T-helper 2 cell treated with Interferon-gamma antibody and Interleukin-4, amounts not matched to agents 100 ng/mL and 5 ng/mL, for 36 hours (primary cell): ENCODE measurements around the gene FGF14. TPM values are rescaled to one million over a fixed set of nuclear protein-coding genes. Genes with fewer than 3 reads are reported as not detected.

Experiments used
- intact Hi-C: fragments of 100-400 bp; cut with micrococcal nuclease; formaldehyde crosslinking; loops from one replicate; pipeline ENCODE4 v1.15.1; 2023
- total RNA-seq: library from RNA; stranded (reverse); gene quantifications from 2 replicates; pipeline ENCODE4 v1.2.3, GENCODE V29; 2022

Gene FGF14
- total RNA-seq, 1 donor from 2014 or later: not detected

GRCh38 chr13:101739382-101740178, 662.3 kb downstream of the FGF14 start:
- intact Hi-C loops: no loop called here

GRCh38 chr13:101738336-101738735, 663.5 kb downstream of the FGF14 start:
- intact Hi-C loops: no loop called here

GRCh38 chr13:101736566-101736965, 665.3 kb downstream of the FGF14 start:
- intact Hi-C loops: no loop called here

GRCh38 chr13:101730420-101731000, 671.3 kb downstream of the FGF14 start:
- intact Hi-C loops: no loop called here

GRCh38 chr13:101728615-101729014, 673.2 kb downstream of the FGF14 start:
- intact Hi-C loops: no loop called here

- intact Hi-C loops: no loop called here
Observed at GRCh38 chr13:101728021-101728420, 673.8 kb downstream of the FGF14 start.

GRCh38 chr13:101727118-101727517, 674.7 kb downstream of the FGF14 start:
- intact Hi-C loops: no loop called here

GRCh38 chr13:101726681-101727080, 675.2 kb downstream of the FGF14 start:
- intact Hi-C loops: no loop called here

GRCh38 chr13:101718496-101718895, 683.4 kb downstream of the FGF14 start:
- intact Hi-C loops: no loop called here

- intact Hi-C loops: no loop called here
Observed at GRCh38 chr13:101717353-101717752, 684.5 kb downstream of the FGF14 start.

GRCh38 chr13:101714195-101714594, 687.7 kb downstream of the FGF14 start:
- intact Hi-C loops: no loop called here

- intact Hi-C loops: no loop called here
Observed at GRCh38 chr13:101712026-101712348, 689.9 kb downstream of the FGF14 start.

GRCh38 chr13:101711307-101712025, 690.4 kb downstream of the FGF14 start:
- intact Hi-C loops: no loop called here

- intact Hi-C loops: no loop called here
Observed at GRCh38 chr13:101709952-101710351, 691.9 kb downstream of the FGF14 start.

GRCh38 chr13:101708115-101708514, 693.7 kb downstream of the FGF14 start:
- intact Hi-C loops: no loop called here

GRCh38 chr13:101707659-101708058, 694.2 kb downstream of the FGF14 start:
- intact Hi-C loops: no loop called here

- intact Hi-C loops: no loop called here
Observed at GRCh38 chr13:101706651-101707050, 695.2 kb downstream of the FGF14 start.

GRCh38 chr13:101703838-101704237, 698.0 kb downstream of the FGF14 start:
- intact Hi-C loops: no loop called here

GRCh38 chr13:101703081-101703480, 698.8 kb downstream of the FGF14 start:
- intact Hi-C loops: no loop called here

- intact Hi-C loops: no loop called here
Observed at GRCh38 chr13:101700598-101700997, 701.2 kb downstream of the FGF14 start.

GRCh38 chr13:101698400-101698799, 703.4 kb downstream of the FGF14 start:
- intact Hi-C loops: no loop called here

- intact Hi-C loops: no loop called here
Observed at GRCh38 chr13:101697745-101698144, 704.1 kb downstream of the FGF14 start.
